ENCODE measurements around the gene FMO5. TPM values are rescaled to one million over a fixed set of nuclear protein-coding genes. Genes with fewer than 3 reads are reported as not detected.
A peak's percentile ranks its signal among the peaks of the same experiment; 100 is the strongest.
"Not testable (repeated sequence)": the region's sequence is repeated elsewhere in the genome, so short reads cannot be mapped to it uniquely, and the experiment has no call there.

The FMO5 gene
- total and polyA plus RNA-seq, 5 donors from 2014 or later = 0.28 to 1.9 (median 0.98) TPM

- H3K27ac Mint-ChIP-seq = peak overlapping the region in 1 of 3 donors; percentile 72
- Histone ChIP-seq H3K27ac (ENCODE audit: insufficient read depth, low read length, poor library complexity, severe bottlenecking) (no peak overlapping the region), H3K27me3 (ENCODE audit: control insufficient read depth, insufficient read depth, low read length) (no peaks in the 10 kb centered on the region), H3K36me3 (ENCODE audit: control insufficient read depth, insufficient read depth, low read length) (no peaks in the 10 kb centered on the region), H3K9me3 (ENCODE audit: control insufficient read depth in 2 of 2, low read length in 2 of 2) (no peaks in the 10 kb centered on the region), H3K4me3 (ENCODE audit: low read depth, low read length) (peak overlapping the region; percentile 94), H3K4me1 (ENCODE audit: control insufficient read depth, insufficient read depth, low read length, poor library complexity, severe bottlenecking) (peaks cover 16% of the 10 kb centered on the region)
- H3K4me1 Mint-ChIP-seq = peaks cover 18 to 50% (median 32%) of the 10 kb centered on the region in 4 donors
- DNase-seq (peak in 1 of 3 donors; percentile 41), ATAC-seq (ENCODE audit: low read depth in 2 of 2) (no peak)
- no peaks in the 10 kb centered on the region for H3K36me3 Mint-ChIP-seq
- no peaks in the 10 kb centered on the region for H3K27me3 Mint-ChIP-seq
- H3K9me3 Mint-ChIP-seq = peaks cover 0 to 1% (median 0%) of the 10 kb centered on the region in 7 donors
- peak overlapping the region; percentile 93 to 98 (median 96) for H3K4me3 Mint-ChIP-seq
These were observed 18.7 kb upstream of the FMO5 start for GRCh38 chr1:147243841-147244240.

DNA sequence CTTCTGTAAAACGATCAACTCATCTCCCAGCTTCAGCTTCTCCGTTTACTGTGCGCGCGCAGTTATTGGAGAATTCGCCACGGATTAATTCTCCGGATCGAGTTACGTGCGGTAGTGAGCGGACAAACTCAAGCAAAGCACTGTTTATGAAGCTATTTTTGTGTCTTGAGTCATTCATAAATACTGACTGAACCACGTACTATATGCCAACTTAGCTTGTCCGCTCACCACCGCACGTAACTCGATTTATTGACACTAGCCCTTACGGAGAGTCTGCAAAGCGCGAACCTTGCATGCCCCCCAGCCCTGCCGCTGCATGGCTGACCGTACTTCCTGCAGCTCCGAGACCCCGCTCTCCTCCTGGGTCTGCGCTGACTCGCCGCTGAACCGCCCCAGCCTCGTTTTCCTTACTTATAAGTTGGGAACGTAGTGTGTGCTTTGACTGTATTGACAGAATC, 18.1 kb upstream of the FMO5 start:
- peak overlapping the region; percentile 94 for H3K4me3 ChIP-seq (ENCODE audit: low read depth, low read length)
- Mint-ChIP-seq H3K27me3 (no peaks in the 10 kb centered on the region), H3K27ac (peak overlapping the region in 2 of 3 donors; percentile 72 to 86), H3K36me3 (no peaks in the 10 kb centered on the region), H3K9me3 (peaks cover 0 to 1% (median 0%) of the 10 kb centered on the region in 7 donors), H3K4me1 (peaks cover 16 to 46% (median 28%) of the 10 kb centered on the region in 4 donors), H3K4me3 (peak overlapping the region; percentile 93 to 98 (median 96))
- ATAC-seq (ENCODE audit: low read depth in 2 of 2) (no peak), DNase-seq (no peak)
- H3K27ac ChIP-seq (ENCODE audit: insufficient read depth, low read length, poor library complexity, severe bottlenecking) = peak overlapping the region; percentile 76
- H3K9me3 ChIP-seq (ENCODE audit: control insufficient read depth in 2 of 2, low read length in 2 of 2) = no peaks in the 10 kb centered on the region
- peaks cover 16% of the 10 kb centered on the region for H3K4me1 ChIP-seq (ENCODE audit: control insufficient read depth, insufficient read depth, low read length, poor library complexity, severe bottlenecking)
- no peaks in the 10 kb centered on the region for H3K36me3 ChIP-seq (ENCODE audit: control insufficient read depth, insufficient read depth, low read length)
- no peaks in the 10 kb centered on the region for H3K27me3 ChIP-seq (ENCODE audit: control insufficient read depth, insufficient read depth, low read length)

GRCh38 chr1:147242449-147243227, 17.5 kb upstream of the FMO5 start, which contains the start of gene CHD1L:
Gene CHD1L, plus strand, starts transcription at chr1:147242684. Its CDS starts 20 bp downstream, at chr1:147242704.
- Histone ChIP-seq H3K4me3 (ENCODE audit: low read depth, low read length) (peak within 1 kb of the TSS; percentile 94), H3K36me3 (ENCODE audit: control insufficient read depth, insufficient read depth, low read length) (no peaks in the 10 kb centered on the region), H3K27ac (ENCODE audit: insufficient read depth, low read length, poor library complexity, severe bottlenecking) (peak within 1 kb of the TSS; percentile 76), H3K4me1 (ENCODE audit: control insufficient read depth, insufficient read depth, low read length, poor library complexity, severe bottlenecking) (peaks cover 16% of the 10 kb centered on the region), H3K27me3 (ENCODE audit: control insufficient read depth, insufficient read depth, low read length) (no peaks in the 10 kb centered on the region), H3K9me3 (ENCODE audit: control insufficient read depth in 2 of 2, low read length in 2 of 2) (no peaks in the 10 kb centered on the region)
- peak; percentile 87 to 97 (median 93) for DNase-seq
- Mint-ChIP-seq H3K4me1 (peaks cover 16 to 43% (median 26%) of the 10 kb centered on the region in 4 donors), H3K36me3 (no peaks in the 10 kb centered on the region), H3K27me3 (no peaks in the 10 kb centered on the region), H3K9me3 (peaks cover 0 to 1% (median 0%) of the 10 kb centered on the region in 7 donors), H3K4me3 (peak within 1 kb of the TSS; percentile 93 to 98 (median 96)), H3K27ac (peak within 1 kb of the TSS in 2 of 3 donors; percentile 80 to 86)
- ATAC-seq (ENCODE audit: low read depth in 2 of 2) = peak; percentile 90 to 91

DNA sequence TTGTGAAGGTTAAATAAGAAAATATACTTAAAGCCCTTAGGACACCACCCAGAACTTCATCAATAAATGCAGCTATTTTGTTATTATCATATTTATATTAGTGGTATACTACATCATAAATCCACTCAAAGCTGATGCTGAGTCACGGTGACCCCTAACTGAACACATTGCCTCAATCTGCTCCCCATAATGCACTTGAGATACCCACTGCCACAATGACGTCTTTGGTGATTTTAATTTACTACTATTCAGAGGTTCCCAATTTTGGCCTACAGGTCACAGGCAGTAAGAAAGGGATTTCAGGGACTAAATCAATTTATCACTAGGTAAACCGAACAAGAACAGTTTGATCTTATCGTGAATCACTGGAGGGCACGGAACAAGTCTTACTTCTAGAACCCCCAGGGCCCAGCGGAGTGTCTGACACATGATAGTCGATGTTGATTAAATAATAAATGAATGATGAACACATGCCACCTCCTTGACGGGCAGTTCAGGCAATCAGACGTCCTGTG, 16.9 kb upstream of the FMO5 start:
- Mint-ChIP-seq H3K9me3 (peaks cover 0 to 1% (median 0%) of the 10 kb centered on the region in 7 donors), H3K27ac (peak overlapping the region in 2 of 3 donors; percentile 17 to 80), H3K4me3 (peak overlapping the region; percentile 86 to 93 (median 88)), H3K27me3 (no peaks in the 10 kb centered on the region), H3K36me3 (no peaks in the 10 kb centered on the region), H3K4me1 (peaks cover 12 to 36% (median 21%) of the 10 kb centered on the region in 4 donors)
- Histone ChIP-seq H3K27ac (ENCODE audit: insufficient read depth, low read length, poor library complexity, severe bottlenecking) (no peak overlapping the region), H3K36me3 (ENCODE audit: control insufficient read depth, insufficient read depth, low read length) (no peaks in the 10 kb centered on the region), H3K4me1 (ENCODE audit: control insufficient read depth, insufficient read depth, low read length, poor library complexity, severe bottlenecking) (peaks cover 16% of the 10 kb centered on the region), H3K9me3 (ENCODE audit: control insufficient read depth in 2 of 2, low read length in 2 of 2) (no peaks in the 10 kb centered on the region), H3K27me3 (ENCODE audit: control insufficient read depth, insufficient read depth, low read length) (no peaks in the 10 kb centered on the region), H3K4me3 (ENCODE audit: low read depth, low read length) (peak overlapping the region; percentile 5)
- ATAC-seq (ENCODE audit: low read depth in 2 of 2) (no peak), DNase-seq (no peak)

GRCh38 chr1:147240131-147240721, 15.1 kb upstream of the FMO5 start:
- Mint-ChIP-seq H3K4me3 (peak overlapping the region in 1 of 4 donors; percentile 41), H3K4me1 (peaks cover 8 to 22% (median 14%) of the 10 kb centered on the region in 4 donors)
- H3K27ac ChIP-seq (ENCODE audit: insufficient read depth, low read length, poor library complexity, severe bottlenecking); ATAC-seq (ENCODE audit: low read depth in 2 of 2); H3K27me3 Mint-ChIP-seq; H3K9me3 Mint-ChIP-seq; H3K27me3 ChIP-seq (ENCODE audit: control insufficient read depth, insufficient read depth, low read length); H3K36me3 Mint-ChIP-seq; H3K4me3 ChIP-seq (ENCODE audit: low read depth, low read length); H3K36me3 ChIP-seq (ENCODE audit: control insufficient read depth, insufficient read depth, low read length); H3K9me3 ChIP-seq (ENCODE audit: control insufficient read depth in 2 of 2, low read length in 2 of 2); H3K27ac Mint-ChIP-seq; DNase-seq: not testable (repeated sequence)
- peaks cover 16% of the 10 kb centered on the region for H3K4me1 ChIP-seq (ENCODE audit: control insufficient read depth, insufficient read depth, low read length, poor library complexity, severe bottlenecking)

DNA sequence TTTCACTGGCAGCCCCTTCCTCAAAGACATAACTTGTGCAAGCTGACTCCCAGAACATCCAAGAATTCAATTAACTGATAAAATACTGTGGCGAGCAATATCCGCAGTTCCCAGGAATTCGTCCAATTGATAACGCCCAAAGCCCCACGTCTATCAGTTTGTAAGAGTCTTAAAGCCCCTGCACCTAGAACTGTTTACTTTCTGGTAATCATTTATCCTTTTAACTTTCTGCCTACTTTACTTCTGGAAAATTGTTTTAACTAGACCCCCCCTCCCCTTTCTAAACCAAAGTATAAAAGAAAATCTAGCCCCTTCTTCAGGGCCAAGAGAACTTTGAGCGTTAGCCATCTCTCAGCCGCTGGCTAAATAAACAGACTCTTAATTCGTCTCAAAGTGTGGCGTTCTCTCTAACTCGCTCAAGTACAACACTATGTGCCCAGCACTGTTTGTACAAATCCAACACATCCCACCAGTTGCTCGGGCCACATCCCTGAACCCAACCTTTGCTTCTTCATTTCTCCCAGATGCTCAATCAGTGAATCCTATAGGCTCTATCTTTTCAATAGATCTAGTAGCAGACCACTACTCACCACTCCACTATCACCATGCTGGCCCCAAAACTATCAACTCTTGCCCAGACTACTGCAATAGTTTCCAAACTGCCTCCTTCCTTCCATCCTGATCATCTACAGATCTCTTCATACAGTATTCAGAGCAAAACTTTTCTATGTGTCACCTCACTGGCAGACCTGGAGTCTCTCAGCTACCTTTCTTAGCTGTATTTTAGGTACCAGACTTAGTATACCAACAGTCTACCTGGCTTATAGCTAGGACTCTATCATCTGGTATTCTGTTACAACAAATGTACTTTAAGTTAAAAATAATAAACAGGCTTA, 14.0 kb upstream of the FMO5 start:
- peaks cover 15% of the 10 kb centered on the region for H3K4me1 ChIP-seq (ENCODE audit: control insufficient read depth, insufficient read depth, low read length, poor library complexity, severe bottlenecking)
- Mint-ChIP-seq H3K4me3 (peak overlapping the region in 1 of 4 donors; percentile 41), H3K4me1 (peaks cover 7 to 15% (median 10%) of the 10 kb centered on the region in 4 donors), H3K27ac (no peak overlapping the region), H3K36me3 (no peaks in the 10 kb centered on the region), H3K9me3 (peaks cover 0 to 1% (median 0%) of the 10 kb centered on the region in 7 donors), H3K27me3 (no peaks in the 10 kb centered on the region)
- ATAC-seq (ENCODE audit: low read depth in 2 of 2) = no peak
- no peak overlapping the region for H3K4me3 ChIP-seq (ENCODE audit: low read depth, low read length)
- H3K27me3 ChIP-seq (ENCODE audit: control insufficient read depth, insufficient read depth, low read length) = no peaks in the 10 kb centered on the region
- no peak overlapping the region for H3K27ac ChIP-seq (ENCODE audit: insufficient read depth, low read length, poor library complexity, severe bottlenecking)
- no peak for DNase-seq
- H3K36me3 ChIP-seq (ENCODE audit: control insufficient read depth, insufficient read depth, low read length) = no peaks in the 10 kb centered on the region
- H3K9me3 ChIP-seq (ENCODE audit: control insufficient read depth in 2 of 2, low read length in 2 of 2) = no peaks in the 10 kb centered on the region

Data from CD4-positive, CD25-positive, alpha-beta regulatory T cell (primary cell).